GM19372 (cell line): Measurements from ENCODE around the gene RUBCNL.

Source experiments
- ATAC-seq: cut with Tn5 transposase; IDR thresholded peaks from one replicate; pipeline ENCODE4 v1.9.1; 2021; ENCODE audit warnings: mild to moderate bottlenecking, low read depth, moderate library complexity; ENCODE audit not compliant: unreplicated experiment

RUBCNL gene

DNA sequence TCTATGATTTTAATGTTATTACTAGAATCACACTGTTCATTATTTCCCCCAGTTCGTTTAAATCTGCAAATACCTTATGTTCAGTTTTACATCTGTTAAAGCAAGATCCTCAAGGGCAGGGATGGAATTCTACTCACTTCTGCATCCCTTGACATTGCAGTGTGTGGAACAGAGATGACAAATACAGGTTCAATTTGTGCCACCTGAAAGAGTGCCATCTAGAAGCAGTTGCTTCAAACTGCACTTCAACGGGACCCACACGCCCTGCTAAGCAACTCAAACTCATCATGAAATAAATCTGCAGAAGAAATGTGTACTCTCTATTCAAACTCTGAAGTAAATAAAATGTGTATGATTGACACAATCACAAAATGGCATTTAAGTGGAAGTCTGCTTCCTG lies 44.5 kb downstream of the RUBCNL start:
- ATAC-seq: no peak

DNA sequence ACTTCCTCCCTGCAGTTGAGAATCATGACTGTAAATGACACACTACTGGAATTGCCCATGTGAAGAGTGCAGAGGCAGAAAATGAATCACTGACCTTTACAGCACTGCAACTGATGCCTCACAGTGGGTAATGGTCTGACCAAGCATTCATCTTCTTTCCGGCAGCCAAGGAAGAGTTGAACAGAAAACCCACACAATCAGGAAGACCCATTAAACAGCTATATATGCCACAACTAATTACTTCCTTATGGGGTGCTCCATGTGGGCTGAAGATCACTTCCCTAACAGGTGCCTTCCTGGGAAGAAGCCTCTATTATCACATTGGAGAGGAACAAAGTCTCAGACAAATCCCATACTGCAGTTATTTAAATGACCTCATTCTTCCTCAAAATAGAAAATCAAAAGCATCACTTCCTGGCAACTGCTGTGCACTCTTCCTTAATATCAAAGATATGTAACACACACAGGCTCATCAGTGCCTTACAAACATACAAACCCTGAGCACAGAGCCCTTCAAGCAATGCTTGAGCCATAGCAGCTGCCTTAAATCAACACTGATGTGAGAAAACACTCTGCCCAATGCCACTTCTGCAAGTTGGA lies 45.8 kb downstream of the RUBCNL start:
- ATAC-seq: no peak

DNA sequence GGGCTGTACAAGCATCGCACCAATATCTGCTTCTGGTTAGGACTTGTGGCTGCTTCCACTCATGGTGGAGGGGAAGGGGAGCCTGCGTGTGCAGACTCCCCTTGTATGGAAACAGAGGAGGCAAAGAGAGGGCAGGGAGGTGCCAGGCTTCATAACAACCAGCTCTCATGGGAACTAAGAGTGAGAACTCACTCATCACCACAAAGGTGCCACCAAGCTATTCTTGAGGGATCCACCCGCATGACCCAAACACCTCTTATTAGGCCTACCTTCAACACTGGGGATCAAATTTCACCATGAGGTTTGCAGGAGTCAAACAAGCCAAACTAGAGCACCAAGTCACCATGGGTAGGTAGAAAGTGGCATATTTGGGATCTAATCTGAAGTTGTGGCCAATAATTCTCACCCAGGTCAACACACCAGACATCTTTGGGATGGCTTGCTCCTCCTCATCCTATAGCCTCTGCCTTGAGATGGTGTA lies 46.4 kb downstream of the RUBCNL start:
- ATAC-seq: no peak

DNA sequence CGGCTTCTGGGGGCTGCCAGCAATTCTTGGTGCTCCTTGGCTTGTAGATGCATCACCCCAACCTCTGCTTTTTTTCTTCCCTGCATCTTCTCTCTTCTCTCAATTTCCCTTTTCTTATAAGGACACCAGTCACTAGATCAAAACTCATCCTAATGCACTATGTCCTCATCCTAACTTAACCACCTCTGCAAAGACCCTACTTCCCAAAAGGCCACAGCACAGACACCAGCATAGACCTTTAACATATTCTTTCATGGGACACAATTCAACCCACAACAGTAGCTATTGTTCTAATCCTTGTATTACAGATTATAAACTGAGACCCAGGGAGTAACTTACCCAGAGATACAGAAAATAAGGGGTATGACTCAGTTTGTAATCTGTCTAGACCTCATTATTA lies 47.0 kb downstream of the RUBCNL start:
- ATAC-seq: no peak

DNA sequence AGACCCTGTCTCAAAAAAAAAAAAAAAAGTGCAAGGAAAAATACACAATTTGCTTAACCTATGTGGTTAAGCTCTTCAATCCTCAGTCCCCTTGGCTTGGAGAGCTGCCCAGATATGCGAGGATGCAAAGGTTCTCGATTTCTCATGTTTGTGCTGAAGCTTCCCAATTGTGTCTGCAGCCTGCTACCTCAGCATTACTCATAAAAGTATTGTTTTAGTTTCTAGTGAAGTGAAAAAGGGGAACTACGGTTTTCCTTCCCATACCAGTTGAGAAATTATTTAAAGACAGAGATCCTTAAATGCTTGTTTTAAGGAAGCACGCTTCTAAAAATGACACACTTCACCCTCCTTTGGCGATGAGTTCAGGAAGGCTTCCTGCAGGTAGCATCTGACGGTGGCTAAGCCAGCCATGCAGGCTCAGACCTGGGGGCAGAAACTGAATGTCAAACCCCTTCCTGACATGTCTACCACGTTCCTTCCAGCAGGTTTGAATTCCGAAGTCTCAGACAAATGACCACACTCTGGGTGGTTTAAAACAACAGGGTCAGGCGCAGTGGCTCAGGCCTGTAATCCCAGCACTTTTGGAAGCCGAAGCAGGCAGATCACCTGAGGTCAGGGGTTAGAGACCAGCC lies 47.9 kb downstream of the RUBCNL start:
- no peak for ATAC-seq

DNA sequence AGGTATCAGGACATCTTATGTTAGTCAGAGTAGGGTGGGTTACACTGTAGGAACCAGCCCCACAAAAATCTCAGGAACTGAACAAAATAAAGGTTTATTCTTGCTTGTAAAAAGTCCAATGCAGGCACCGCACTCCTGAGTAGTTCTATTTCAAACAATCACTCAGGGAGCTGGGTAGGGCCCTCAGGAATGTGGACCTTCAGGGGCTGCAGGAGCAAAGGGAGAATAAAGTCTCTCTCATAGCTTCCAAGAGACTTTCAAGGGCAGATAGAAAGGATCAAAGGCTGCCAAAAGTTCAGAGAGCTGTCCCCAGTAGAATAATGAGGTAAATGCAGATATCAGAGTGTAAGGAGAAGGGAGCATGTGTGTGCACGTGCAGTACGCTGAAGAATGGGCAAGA lies 49.4 kb downstream of the RUBCNL start:
- no peak for ATAC-seq

DNA sequence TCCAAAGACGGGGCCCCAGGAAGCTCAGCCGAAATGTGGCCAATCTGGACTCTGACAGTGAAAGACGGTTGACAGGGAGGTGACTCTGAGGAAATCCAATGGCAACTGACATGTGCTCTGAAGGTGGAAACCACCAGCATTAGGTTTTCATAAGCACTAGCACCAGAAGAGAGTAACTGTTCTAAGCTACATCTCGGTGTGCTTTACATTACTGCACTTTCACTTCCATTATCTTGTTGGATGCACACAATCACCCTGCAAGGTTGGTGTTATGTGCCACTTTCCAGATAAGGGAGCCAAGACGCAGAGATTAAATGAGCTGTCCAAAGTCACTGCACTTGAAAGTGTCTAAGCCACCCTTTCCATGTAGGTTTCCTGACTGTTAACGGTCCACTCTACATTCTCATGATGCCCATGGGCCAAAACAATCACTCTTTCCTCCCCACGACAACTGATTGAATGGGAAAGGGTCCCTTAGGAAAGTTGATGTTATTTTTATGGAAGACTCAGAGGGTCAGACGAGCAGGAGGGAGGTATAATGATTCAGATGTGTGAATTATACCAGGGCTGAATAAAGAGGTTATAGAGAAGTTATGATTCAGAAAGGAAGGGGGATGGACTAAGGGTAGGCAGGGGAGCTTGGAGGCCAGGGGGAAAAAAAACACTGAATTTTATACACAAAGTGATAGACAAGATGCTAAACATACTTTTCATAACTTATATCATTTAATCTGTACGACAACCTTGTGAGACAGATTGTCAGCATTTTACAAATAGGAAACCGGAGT lies 52.8 kb downstream of the RUBCNL start:
- no peak for ATAC-seq

DNA sequence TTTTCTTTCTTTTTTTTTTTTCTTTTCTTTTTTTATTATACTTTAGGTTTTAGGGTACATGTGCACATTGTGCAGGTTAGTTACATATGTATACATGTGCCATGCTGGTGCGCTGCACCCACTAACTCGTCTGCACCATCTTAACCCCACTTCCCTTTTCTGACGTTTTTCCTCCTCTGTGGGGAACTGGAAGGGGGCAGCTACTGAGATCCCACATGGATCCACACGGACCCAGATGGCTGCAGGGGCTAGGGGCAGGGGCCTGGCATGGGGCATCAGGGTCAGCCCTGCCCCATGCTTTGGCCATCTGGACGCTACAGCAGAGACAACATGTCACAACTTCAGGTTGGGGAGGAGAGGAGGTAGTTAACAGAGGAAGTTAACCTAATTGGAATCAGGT lies 54.3 kb downstream of the RUBCNL start:
- no peak for ATAC-seq

DNA sequence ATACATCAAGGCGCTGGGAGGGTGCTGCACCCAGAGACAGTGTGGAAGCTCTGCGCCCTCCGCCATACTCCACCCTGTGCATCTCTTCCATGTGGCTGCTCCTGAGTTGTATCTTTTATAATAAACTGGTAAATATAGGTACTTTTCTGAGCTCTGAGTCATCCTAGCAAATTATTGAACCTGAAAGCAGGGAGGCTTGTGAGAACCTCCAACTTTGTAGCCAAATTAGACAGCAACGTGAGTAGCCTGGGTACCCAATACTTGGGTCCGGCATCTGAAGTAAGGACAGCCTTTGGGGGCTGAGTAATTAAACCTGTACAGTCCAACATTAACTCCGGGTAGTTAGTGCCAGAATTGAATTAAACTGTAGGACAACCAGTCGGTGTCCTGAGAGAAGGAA lies 57.4 kb downstream of the RUBCNL start:
- no peak for ATAC-seq

DNA sequence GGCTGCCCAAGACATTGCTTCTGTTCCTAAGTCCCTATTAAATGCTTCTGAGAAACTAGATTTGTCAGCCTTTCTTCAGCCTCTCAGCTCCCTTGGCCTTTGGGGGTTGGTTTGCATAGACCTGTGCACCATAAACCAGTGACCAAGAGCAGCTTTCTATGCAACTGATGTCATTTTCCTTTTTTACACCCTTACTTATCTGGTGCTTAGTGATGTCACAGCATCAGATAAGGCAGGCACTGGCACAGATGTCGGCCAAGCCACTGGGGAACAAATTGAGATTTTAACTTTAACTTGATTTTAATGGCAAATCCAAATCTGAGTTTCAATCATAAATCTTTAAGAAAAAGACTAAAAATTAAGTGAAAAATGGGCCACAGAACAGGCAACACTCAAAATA lies 59.8 kb downstream of the RUBCNL start:
- ATAC-seq: no peak

DNA sequence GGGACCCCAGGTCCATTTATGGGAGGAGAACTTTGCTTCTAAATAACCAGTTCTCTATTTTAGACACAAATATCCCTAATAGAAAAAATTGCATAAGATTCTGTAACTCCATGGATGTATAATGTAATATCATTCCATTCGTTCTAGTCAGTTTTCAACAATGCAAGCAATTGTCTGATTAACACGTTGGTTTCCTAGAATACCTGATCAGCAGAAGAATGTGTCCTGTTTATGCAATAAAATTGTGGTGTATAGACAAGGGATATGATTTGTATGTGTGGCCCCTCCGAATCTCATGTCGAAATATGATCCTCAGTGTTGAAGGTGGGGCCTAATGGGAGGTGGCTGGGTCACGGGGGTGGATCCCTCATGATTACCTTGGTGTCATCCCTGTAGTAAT lies 62.1 kb downstream of the RUBCNL start:
- no peak for ATAC-seq

DNA sequence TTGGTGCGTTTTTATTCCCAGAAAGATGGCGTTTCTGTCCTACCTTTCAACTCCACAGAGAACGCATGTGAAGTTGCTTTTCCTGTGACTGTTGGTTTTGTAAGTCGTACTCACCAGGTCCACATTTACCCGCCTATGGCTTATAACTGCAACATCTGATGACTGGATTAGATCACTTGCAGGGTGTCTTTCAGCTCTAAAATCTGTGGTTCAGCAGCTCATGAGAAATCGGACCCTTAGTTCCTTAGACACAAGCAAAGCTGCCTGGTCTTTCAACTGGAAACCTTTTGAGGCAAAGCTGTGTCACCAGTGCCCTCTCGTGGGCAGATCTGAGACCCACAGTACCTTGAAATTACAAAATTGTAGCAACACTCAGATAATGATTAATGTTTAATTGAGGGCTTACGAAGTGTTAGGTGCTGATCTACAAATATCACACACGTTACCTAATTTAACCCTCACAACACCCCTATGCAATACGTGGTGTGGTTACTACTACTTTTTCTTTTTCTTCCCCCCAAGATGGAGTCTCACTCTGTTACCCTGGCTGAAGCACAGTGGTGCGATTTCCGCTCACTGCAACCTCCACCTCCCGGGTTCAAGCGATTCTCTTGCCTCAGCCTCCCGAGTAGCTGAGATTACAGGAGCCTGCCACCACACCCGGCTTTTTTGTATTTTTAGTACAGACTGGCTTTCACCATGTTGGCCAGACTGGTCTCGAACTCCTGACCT lies 65.4 kb downstream of the RUBCNL start:
- no peak for ATAC-seq

DNA sequence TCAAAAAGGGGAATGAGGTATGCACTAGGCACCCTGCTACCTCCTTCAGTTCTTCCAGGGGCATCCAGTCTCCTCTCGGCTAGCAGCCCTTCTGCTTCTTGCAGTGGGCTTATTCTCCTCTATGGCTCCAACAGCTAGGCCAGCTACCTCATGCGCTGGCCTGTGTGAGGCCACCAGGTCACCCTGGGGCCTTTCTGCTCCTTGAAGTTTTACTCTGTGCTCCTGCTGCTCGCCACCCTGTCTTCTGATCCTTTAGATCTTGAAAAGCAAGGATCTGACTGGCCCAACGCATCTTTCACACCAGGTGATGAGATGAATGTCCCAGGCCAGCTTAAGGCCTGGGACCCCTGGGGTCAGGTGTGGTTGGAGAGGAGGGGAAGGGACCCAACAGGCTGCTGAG lies 66.2 kb downstream of the RUBCNL start:
- no peak for ATAC-seq

DNA sequence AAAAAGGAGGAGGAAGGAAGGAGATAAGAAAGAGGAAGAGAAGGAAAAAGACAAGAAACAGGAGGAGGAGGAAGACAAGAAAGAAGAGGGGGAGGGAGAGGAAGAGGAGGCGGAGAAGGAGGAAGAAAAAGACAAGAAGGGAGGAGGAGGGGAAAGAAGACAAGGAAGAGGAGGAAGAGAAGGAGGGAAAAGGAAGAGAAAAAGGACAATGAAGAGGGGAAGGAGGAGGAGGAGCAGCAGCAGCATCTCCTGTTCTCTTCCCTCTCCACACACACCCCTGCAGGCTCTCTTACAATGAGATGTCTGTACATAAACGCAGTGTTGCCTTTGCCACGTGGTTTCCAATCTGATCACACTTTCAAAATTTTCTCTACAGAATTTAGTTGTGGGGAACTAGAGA lies 66.6 kb downstream of the RUBCNL start:
- no peak for ATAC-seq

DNA sequence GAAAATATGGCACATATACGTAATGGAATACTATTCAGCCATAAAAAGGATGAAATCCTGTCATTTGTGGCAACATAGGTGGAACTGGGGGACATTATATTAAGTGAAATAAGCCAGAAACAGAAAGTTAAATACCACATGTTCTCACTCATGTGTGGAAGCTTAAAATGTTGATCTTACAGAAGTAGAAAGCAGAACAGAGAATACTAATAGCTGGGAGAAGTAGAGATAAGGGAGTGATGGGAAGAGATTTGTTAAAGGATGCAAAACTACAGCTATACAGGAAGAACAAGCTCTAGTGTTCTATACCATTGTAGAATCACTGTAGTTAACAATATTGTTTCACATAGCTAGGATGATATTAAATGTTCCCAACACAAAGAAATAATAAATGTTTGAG lies 68.1 kb downstream of the RUBCNL start:
- ATAC-seq: no peak

DNA sequence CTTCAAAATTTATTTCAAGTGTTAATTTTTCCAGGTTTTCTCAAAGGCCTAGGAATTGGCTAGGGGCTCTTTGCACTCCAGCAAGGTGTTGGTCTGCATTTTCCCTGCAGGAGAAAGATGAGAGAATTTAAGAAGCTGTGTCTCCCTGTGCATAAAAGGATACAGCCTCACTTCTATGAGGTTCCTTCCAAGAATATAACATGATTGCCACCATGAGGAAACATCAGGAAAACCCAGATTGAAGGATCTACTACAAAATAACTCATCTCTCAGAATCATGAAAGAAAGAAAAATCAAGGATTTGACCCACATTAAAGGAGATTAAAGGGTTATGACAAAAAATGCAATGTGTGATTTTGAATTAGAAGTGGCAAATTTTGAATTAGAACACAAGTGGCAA lies 69.9 kb downstream of the RUBCNL start:
- no peak for ATAC-seq

DNA sequence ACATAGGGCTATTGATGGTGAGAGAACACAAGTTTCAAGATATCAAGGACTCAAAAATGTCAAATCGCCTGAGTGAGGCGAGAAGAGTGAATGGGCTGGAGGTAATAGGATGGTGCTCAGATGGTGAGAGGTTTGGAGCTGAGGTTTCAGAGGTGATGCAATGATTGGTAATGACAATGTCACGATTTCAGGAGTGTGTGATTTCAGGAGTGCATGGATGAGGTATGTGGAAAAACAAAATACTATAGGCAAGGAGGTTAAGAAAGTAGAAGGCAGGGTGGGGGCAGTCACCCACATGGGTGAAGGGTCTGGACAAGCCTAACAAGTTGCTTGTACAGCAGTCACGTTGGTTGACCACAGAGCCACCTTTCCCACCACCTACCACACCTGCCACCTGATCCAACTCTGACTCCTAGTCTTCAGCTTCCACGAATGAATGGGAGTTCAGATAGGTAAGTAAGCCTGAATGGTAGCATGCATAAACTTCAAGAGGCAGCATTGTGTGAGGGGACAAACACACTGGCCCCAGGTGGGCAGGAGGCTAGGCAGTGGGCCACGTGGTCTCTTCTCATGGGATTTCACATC lies 71.5 kb downstream of the RUBCNL start:
- no peak for ATAC-seq

DNA sequence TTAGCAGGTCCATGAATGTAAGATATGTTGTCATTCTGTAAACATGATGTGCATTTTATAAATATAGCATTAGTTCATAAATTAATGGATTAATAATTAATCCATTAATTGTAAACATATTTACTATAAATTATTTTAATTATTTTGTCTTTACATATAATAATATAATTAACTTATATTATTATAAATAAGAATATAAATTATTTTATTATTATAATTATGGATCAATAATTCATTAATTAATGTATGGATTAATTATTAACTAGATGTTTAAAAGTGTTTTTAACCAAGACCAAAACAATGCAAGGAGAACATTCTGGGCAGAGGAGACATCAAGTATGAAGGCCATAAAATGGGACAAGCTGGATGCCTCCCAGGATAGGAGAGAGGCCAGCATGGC lies 72.0 kb downstream of the RUBCNL start:
- ATAC-seq: no peak

DNA sequence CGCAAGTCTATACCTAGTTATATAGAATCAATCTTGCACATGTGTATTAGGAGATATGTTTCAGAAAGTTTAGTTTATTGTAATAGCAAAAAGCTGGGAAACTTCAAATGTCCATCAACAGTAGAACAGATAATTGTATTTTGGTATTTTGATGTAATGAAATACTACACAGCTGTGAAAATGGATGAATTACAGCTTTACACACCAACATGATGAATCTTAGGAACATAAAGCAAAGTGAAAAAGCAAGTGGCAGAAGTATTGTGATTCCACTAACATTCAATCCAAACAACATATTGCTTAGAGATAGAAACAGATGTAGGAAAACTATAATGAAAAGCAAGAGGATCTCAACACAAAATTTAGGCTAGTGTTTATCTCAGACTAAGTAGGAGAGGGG lies 72.5 kb downstream of the RUBCNL start:
- no peak for ATAC-seq

DNA sequence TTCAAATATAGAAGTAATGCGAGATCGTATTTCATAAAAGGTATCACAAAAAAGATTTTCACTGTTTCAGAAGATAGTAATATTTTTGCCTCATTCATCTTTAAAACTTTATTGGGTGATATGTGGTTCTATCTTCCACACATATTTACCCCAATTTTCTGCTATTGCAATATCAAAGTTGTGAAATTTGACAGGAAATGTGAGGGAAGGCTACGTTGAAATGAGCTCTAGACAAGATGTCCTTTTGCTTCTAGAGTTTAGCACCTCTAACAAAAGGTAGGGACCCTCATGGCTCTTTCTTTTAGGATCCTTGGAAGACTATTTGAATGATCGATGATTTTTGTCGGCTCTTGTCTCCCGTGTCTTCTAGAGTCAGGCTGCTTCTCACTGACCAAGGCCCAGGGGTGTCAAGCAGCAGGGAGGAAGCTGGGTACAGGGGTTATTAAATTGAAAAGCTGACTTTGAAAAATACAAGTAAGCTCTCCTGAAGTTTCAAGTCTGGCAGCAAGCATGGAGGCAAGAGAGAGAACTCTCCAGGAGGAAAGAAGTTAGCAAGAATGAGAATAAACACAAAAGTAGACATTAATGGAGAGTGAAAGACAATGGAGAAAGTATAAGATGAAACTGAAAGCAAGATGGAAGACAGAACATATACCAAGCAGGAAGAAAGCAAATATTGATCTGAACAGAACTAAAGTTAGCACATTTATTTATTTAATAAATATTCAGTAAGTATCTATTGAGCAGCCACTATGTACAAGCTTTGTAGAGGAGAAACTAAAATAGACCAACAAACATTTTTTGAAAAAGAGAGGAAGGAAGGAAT lies 73.4 kb downstream of the RUBCNL start:
- ATAC-seq: no peak
